Naive thymus-derived CD8-positive, alpha-beta T cell (primary cell): ENCODE results near the gene DLG2. TPM values are rescaled to one million over a fixed set of nuclear protein-coding genes. Genes with fewer than 3 reads are reported as not detected.
"Not testable (repeated sequence)": the region's sequence is repeated elsewhere in the genome, so short reads cannot be mapped to it uniquely, and the experiment has no call there.

Experiments used
- ATAC-seq, 2 donors: fragments of 150-1000 bp; cut with Tn5 transposase in 1 of 2; sonication (Bioruptor Pico), chemical (Tn5 transposase) in 1 of 2; 1 replicate in 1 of 2; 2 replicates in 1 of 2; pipeline ENCODE4 v1.10.0; 2021; ENCODE audit warnings: mild to moderate bottlenecking in 2 of 2, moderate library complexity in 2 of 2
- POLR2A ChIA-PET: fragments of 350-600 bp; sonication (Branson Sonifier 250); formaldehyde crosslinking; loops from one replicate; lab custom pipeline; 2021; ENCODE audit warnings: antibody characterized with exemption; lab: Charles Lee
- DNase-seq, 10 donors: peaks; one replicate each; pipeline versions ENCODE4 v3.0.0 to v3.0.0-alpha.2; 2020 to 2022
- H3K27ac Mint-ChIP-seq, 10 donors: one replicate each; pipeline ENCODE4 v1.8.0; 2020 to 2022; ENCODE audit warnings: mild to moderate bottlenecking in 10 of 10, mixed read lengths in 10 of 10, moderate library complexity in 4 of 10, inconsistent platforms in 1 of 10
- H3K27me3 Mint-ChIP-seq, 5 donors: one replicate each; pipeline ENCODE4 v1.8.0; 2021 to 2022; ENCODE audit warnings: mixed read lengths in 5 of 5
- H3K36me3 Mint-ChIP-seq, 3 donors: one replicate each; pipeline ENCODE4 v1.8.0; 2020 to 2022; ENCODE audit warnings: mixed read lengths in 3 of 3, mild to moderate bottlenecking in 2 of 3, inconsistent platforms in 1 of 3
- H3K4me1 Mint-ChIP-seq, 4 donors: one replicate each; pipeline ENCODE4 v1.8.0; 2021 to 2022; ENCODE audit warnings: mixed read lengths in 4 of 4
- H3K4me3 Mint-ChIP-seq, 10 donors: one replicate each; pipeline ENCODE4 v1.8.0; 2020 to 2022; ENCODE audit warnings: mild to moderate bottlenecking in 10 of 10, mixed read lengths in 10 of 10, moderate library complexity in 6 of 10, inconsistent platforms in 1 of 10
- H3K9me3 Mint-ChIP-seq, 9 donors: one replicate each; pipeline ENCODE4 v1.8.0; 2020 to 2022; ENCODE audit warnings: mixed read lengths in 9 of 9, mild to moderate bottlenecking in 3 of 9, inconsistent platforms in 1 of 9, moderate library complexity in 1 of 9
- polyA plus RNA-seq, 3 donors: library from polyadenylated mRNA; unstranded; fragments of 300-500 nt; fragmentation: Illumina TruSeq; gene quantifications; one replicate each; pipeline ENCODE4 v1.2.3, GENCODE V29; 2021
- total RNA-seq, 8 experiments: library from RNA in 2 of 8; stranded (reverse) in 2 of 8; gene quantifications; one replicate each; pipeline ENCODE4 v1.2.3 and lab custom pipeline; 2021 to 2026

Gene DLG2
- total and polyA plus RNA-seq, 5 experiments from 2014 or later, result 0.86 to 6.2 (median 2.5) TPM

DNA sequence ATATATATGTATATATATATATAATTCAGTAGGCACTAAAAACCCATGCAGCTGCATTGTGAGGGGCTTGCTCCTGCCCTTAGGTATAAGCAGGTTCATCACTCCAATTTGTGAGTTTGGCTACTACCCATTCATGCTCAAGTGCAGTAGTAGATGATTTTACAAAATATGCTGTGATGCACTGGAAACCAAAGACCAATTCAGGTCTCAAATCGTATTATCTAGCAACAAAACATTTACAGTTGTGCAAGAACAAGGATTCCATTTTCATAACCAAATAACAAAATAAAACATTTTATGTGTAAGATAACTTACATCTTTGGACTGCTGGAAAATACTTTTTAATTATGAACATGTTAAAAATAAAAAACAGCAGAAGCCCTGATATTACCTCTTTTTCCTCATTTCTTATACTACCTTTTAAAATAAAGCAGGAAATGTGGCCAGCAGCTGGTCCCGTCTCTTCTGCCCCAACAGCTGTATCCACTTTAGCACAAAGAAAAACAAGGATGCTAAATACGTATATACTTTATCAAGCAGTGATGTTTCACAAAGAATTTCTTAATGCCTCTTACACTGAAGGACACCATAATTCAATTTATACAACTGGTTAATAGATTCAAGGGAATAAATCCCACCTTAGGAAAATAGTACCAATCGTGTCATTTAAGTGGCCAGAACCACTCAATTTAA lies 35.0 kb upstream of the DLG2 start:
- ATAC-seq (no peak), DNase-seq (no peak)
- H3K27ac Mint-ChIP-seq, result peak overlapping the region in 8 of 10 donors; percentile 49 to 79 (median 68)
- peaks cover 20 to 69% (median 53%) of the 10 kb centered on the region in 4 donors for H3K4me1 Mint-ChIP-seq
- peak overlapping the region; percentile 55 to 100 (median 72) for H3K4me3 Mint-ChIP-seq
- peaks cover 0 to 55% (median 6%) of the 10 kb centered on the region in 3 donors for H3K36me3 Mint-ChIP-seq
- no peaks in the 10 kb centered on the region for H3K27me3 Mint-ChIP-seq
- POLR2A ChIA-PET, result interaction anchor here (1.5 kb wide), 1 partner anchor 14 kb away, joined by 3 read pairs; the partner anchor contains the start of gene TMEM126A
- H3K9me3 Mint-ChIP-seq, result no peaks in the 10 kb centered on the region

DNA sequence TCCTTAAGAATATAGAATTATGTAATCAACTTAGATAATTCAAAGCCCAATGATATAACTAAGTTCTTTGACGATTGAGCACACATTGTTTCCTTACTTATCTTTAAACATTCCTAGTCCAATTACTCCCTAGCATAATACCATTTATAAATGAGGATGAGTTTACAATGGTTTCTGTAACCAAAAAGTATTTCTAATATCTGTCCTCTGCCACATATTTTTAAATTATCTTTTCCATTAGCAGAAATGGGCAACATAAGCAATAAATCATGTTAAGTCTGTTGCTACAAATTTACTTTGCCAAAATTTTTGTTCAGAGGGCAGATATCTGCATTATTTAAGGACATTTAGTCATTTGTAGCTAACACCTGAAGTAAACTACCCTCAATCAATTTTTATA lies 31.0 kb upstream of the DLG2 start:
- no peak overlapping the region for H3K4me3 Mint-ChIP-seq
- peaks cover 0 to 77% (median 8%) of the 10 kb centered on the region in 3 donors for H3K36me3 Mint-ChIP-seq
- POLR2A ChIA-PET, result interaction anchor here (1.6 kb wide), 1 partner anchor 10 kb away, joined by 8 read pairs; the partner anchor contains the start of gene TMEM126A
- ATAC-seq (no peak), DNase-seq (no peak)
- peak overlapping the region in 2 of 10 donors; percentile 37 to 72 for H3K27ac Mint-ChIP-seq
- H3K4me1 Mint-ChIP-seq, result peaks cover 13 to 57% (median 47%) of the 10 kb centered on the region in 4 donors
- no peaks in the 10 kb centered on the region for H3K9me3 Mint-ChIP-seq
- no peaks in the 10 kb centered on the region for H3K27me3 Mint-ChIP-seq

DNA sequence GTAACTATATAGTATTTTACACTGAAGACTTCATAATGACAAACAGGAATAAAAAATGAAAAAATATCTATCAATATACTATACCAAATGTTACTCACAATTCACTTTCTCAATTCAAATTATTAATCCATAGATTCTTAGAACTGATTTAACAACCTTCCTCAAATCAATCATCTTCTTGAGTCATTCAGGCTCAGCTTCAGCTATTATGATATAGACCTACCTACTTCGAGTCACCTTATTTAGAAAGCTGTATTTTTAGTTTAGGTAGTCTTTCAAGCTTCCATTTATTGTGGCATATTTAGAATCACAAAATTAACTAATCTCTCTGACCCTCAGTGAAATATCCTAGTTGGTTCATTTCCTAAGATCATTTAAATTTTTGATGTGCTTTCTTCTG lies 29.6 kb upstream of the DLG2 start:
- peaks cover 14 to 54% (median 47%) of the 10 kb centered on the region in 4 donors for H3K4me1 Mint-ChIP-seq
- no peaks in the 10 kb centered on the region for H3K27me3 Mint-ChIP-seq
- ATAC-seq (no peak), DNase-seq (no peak)
- peaks cover 0 to 79% (median 8%) of the 10 kb centered on the region in 3 donors for H3K36me3 Mint-ChIP-seq
- peak overlapping the region in 3 of 10 donors; percentile 12 to 74 (median 62) for H3K27ac Mint-ChIP-seq
- H3K9me3 Mint-ChIP-seq, result no peaks in the 10 kb centered on the region
- POLR2A ChIA-PET, result no interaction called here
- no peak overlapping the region for H3K4me3 Mint-ChIP-seq

DNA sequence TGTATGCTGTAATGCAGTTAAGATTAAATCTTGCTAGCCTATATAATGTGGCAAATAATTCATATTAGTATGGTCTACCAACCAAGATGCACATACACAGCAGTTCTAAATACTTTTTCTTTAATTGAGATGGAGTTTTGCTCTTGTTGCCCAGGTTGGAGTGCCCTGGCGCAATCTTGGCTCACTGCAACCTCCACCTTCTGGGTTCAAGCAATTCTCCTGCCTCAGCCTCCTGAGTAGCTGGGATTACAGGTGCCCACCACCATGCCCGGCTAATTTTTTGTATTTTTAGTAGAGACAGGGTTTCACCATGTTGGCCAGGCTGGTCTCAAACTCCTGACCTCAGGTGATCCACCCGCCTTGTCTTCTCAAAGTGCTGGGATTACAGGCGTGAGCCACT lies 27.2 kb upstream of the DLG2 start:
- H3K36me3 Mint-ChIP-seq, result peaks cover 0 to 69% (median 3%) of the 10 kb centered on the region in 3 donors
- POLR2A ChIA-PET, result interaction anchor here (2.1 kb wide), 1 partner anchor 10 kb away, joined by 9 read pairs; no protein-coding TSS in a partner anchor
- peaks cover 13 to 41% (median 38%) of the 10 kb centered on the region in 4 donors for H3K4me1 Mint-ChIP-seq
- not testable (repeated sequence) for ATAC-seq, H3K27ac Mint-ChIP-seq, H3K4me3 Mint-ChIP-seq, H3K27me3 Mint-ChIP-seq, DNase-seq, H3K9me3 Mint-ChIP-seq

DNA sequence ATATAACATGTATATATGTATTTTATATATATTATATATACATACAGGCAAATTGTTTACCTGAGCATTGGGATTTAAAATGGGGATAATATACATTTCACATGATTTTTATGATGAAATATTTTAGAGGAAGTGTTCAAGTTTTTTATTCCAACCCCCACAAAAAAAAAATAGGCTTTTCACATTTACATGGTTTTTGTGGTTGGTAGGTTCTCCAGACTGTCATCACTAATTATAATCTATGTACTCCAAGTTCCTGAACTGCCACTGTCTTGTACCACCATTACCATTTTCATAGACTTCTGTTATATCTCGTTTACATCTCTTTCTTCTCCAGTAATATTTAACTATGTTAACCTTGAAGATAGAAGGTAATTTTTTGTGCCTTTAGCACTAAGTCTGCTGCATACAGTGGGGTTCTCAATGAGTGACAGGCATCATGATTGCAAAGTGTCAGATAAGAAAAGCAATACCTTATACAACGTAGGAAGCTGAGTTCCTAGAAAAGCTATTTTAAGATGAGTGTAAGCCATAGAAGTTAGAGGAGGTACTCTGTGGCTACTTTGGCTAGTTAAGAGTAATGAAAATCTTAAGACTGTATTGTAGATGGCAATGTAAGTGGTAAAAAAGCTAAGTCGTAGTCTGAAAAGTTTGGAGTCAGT lies 25.8 kb upstream of the DLG2 start:
- ATAC-seq (no peak), DNase-seq (no peak)
- H3K4me1 Mint-ChIP-seq, result peaks cover 13 to 52% (median 40%) of the 10 kb centered on the region in 4 donors
- H3K9me3 Mint-ChIP-seq, result no peaks in the 10 kb centered on the region
- H3K27ac Mint-ChIP-seq, result peak overlapping the region in 5 of 10 donors; percentile 1 to 66 (median 28)
- POLR2A ChIA-PET, result interaction anchor here (2.1 kb wide), 1 partner anchor 11 kb away, joined by 9 read pairs; no protein-coding TSS in a partner anchor
- no peak overlapping the region for H3K4me3 Mint-ChIP-seq
- H3K36me3 Mint-ChIP-seq, result peaks cover 0 to 55% (median 3%) of the 10 kb centered on the region in 3 donors
- H3K27me3 Mint-ChIP-seq, result no peaks in the 10 kb centered on the region

DNA sequence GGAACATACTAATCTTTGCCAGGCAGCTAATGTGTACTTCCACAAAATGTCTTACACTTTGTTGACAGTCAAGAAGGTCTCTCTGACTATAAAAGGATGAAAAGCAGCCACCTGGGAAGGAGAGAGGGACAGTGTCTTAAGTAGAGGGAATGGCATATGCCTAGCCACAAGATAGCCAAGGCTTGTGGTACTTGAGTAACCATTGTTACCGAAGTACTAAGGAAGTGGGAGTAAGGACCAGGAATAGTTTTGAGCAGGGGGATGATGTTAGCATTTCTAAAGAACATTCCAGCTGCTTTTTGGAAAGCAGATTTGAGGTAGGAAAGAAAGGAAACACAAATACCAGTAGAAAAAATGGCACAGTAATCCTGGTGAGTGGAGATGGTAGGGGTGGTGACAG lies 24.0 kb upstream of the DLG2 start:
- Mint-ChIP-seq H3K4me3 (no peak overlapping the region), H3K27me3 (no peaks in the 10 kb centered on the region), H3K9me3 (no peaks in the 10 kb centered on the region), H3K27ac (peak overlapping the region in 4 of 10 donors; percentile 10 to 75 (median 56)), H3K4me1 (peaks cover 15 to 52% (median 44%) of the 10 kb centered on the region in 4 donors), H3K36me3 (peaks cover 0 to 37% (median 0%) of the 10 kb centered on the region in 3 donors)
- DNase-seq, result no peak
- POLR2A ChIA-PET, result interaction anchor here (0.7 to 6.2 kb wide), 2 partner anchors 13 to 140 kb away, joined by 6 to 98 read pairs; partner anchors contain the start of gene CREBZF
- no peak for ATAC-seq

DNA sequence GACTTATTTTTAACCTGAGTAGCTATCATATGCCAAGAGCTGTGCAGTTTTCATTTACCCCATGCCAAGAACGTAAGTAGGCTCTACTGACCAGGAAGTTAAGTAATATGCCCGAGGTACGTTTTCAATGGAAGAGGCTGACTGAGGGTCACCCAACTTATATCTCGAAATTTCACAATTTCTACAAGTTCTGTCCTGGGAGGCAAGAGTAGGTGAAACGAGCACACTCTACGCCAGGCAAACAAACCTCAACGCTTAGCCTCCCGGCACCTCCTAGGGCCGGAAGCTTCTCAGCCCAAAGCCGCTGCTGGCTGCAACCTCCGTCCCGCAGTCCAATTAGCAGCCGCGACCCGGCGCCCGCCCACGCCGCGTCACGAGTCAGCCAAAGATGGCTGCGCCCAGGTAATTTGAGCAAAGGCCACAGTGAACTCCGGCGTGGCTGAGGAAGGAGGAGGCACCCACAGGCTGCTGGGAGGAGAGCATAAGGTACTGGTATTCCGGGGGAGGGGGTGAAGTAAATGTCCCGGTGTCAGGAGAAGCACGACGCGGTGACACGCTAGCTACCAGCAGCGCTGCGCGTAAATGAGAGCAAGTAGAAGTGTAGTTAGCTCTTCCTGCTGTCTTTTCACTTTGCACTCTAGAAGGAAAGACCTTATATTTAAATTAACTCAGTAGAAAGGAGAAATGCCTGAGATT lies 20.6 kb upstream of the DLG2 start, which contains the start of gene TMEM126A:
TMEM126A (plus strand) TSS at position 364 of the 696 bp plus-strand sequence. CDS start 2,289 bp downstream, outside the sequence.
- peak; percentile 98 for ATAC-seq
- Mint-ChIP-seq H3K27me3 (peaks cover 3 to 27% (median 13%) of the 10 kb centered on the region in 5 donors), H3K36me3 (peaks cover 0 to 18% (median 0%) of the 10 kb centered on the region in 3 donors), H3K4me1 (peaks cover 15 to 39% (median 38%) of the 10 kb centered on the region in 4 donors), H3K9me3 (no peaks in the 10 kb centered on the region), H3K27ac (peak within 1 kb of the TSS; percentile 96 to 99 (median 98)), H3K4me3 (peak within 1 kb of the TSS; percentile 90 to 100 (median 98))
- POLR2A ChIA-PET, result interaction anchor here (0.6 to 6.2 kb wide), 13 partner anchors 10 to 597 kb away, joined by 3 to 98 read pairs (median 5); partner anchors contain the start of genes CCDC83, CREBZF, DLG2 and EED
- peak; percentile 81 to 93 (median 88) for DNase-seq

DNA sequence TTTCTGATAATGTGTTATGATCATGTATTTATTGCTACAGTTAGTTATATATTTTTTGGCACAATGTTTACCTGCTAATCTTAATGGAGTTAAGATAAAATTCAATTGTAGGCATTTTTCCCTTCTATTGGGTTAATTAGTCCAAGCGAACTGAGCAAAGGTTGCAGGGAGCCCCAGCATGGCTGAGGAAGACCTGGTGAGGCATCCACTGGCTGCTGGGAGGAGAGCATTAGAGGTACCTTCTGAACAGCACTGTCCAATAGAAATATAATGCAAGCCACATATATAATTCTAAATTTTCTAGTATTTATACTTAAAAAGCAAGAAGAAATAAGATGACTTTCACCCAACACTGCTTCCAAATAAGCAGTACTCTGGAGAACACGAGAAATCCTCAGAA lies 19.9 kb upstream of the DLG2 start:
- Mint-ChIP-seq H3K4me1 (peaks cover 12 to 35% (median 34%) of the 10 kb centered on the region in 4 donors), H3K9me3 (no peaks in the 10 kb centered on the region), H3K27me3 (peaks cover 3 to 28% (median 13%) of the 10 kb centered on the region in 5 donors), H3K4me3 (peak overlapping the region; percentile 90 to 100 (median 98)), H3K27ac (peak overlapping the region; percentile 96 to 99 (median 98)), H3K36me3 (peaks cover 0 to 15% (median 0%) of the 10 kb centered on the region in 3 donors)
- ATAC-seq (no peak), DNase-seq (no peak)
- POLR2A ChIA-PET, result interaction anchor here (1.0 to 6.2 kb wide), 9 partner anchors 10 to 598 kb away, joined by 3 to 98 read pairs (median 5); partner anchors contain the start of genes CCDC83, CREBZF, DLG2 and EED

DNA sequence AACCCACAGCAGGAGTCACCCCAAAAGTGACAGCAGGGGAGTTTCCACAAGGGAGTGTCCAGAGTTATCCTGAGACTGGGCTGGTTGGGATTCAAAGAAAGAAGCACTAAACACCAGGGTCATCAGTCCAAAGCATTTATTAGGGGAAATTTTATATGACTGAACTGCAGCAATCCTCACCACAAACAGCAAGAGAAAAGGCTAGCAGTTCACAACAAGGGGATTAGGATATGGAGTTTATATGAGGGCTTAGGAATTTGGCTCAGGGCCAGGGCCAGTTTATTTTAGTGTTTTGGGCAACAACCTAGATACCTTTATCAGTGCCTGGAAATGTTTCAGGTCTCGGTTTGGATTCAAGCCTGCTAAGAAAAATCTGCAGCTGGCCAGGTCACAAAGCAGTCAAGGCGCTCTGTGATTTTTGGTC lies 16.1 kb upstream of the DLG2 start:
- Mint-ChIP-seq H3K4me3 (no peak overlapping the region), H3K36me3 (peaks cover 0 to 5% (median 0%) of the 10 kb centered on the region in 3 donors), H3K27ac (peak overlapping the region in 1 of 10 donors; percentile 40), H3K27me3 (peaks cover 3 to 29% (median 13%) of the 10 kb centered on the region in 5 donors), H3K9me3 (no peaks in the 10 kb centered on the region), H3K4me1 (peaks cover 5 to 13% (median 10%) of the 10 kb centered on the region in 4 donors)
- no peak for ATAC-seq
- POLR2A ChIA-PET, result no interaction called here
- no peak for DNase-seq

DNA sequence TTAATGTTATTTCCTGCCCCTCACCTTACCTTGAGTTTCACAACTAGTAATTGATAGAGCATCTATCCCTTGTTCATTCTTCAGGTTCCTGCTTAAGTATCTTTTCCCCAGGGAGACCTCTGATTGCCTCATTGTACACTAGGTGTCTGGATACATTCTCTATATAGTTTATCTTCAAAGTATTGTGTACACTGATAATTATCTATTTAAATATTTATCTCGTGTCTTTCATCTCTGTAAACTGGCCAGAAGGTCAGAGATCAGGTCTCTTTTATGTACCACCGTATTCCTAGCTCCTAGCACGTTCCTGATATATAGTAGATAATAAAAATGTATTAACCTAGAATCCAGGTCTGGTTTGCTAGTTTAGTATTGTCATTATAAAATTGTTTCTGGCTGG lies 7.6 kb upstream of the DLG2 start:
- Mint-ChIP-seq H3K9me3 (no peaks in the 10 kb centered on the region), H3K27me3 (no peaks in the 10 kb centered on the region), H3K4me3 (no peak overlapping the region), H3K36me3 (peaks cover 0 to 60% (median 8%) of the 10 kb centered on the region in 3 donors), H3K27ac (no peak overlapping the region), H3K4me1 (peaks cover under 1 to 14% (median 8%) of the 10 kb centered on the region in 4 donors)
- DNase-seq (no peak), ATAC-seq (no peak)
- POLR2A ChIA-PET, result no interaction called here

DNA sequence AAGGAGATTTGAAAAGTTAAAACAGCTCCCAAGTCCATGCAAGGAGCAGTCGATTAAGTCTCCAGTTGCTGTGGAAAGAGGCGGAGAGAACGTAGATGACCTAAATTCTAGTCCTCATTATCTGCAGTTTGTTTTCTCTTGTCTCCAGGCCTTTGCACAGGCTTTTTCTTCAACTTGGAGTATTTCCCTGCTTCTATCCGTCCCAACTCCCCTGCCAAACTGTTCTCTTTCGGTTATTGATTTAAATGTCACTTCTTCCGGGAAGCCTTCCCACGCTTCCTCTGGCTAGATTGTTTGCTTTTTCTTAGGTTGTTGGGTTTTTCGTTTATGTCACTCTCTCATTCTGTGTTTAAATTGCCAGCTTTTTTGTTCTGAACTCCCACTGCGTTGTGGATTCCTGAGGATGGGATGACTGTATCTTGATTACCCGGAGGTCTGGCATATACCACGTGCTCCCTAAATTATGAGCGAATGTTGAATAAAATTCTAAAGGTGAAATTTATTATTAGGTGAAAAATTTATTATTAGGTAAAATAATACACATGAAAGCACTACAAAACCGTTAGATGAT lies 1.7 kb upstream of the DLG2 start:
- peaks cover 26 to 50% (median 47%) of the 10 kb centered on the region in 4 donors for H3K4me1 Mint-ChIP-seq
- peaks cover 0 to 23% (median 6%) of the 10 kb centered on the region in 3 donors for H3K36me3 Mint-ChIP-seq
- H3K9me3 Mint-ChIP-seq, result no peaks in the 10 kb centered on the region
- H3K27ac Mint-ChIP-seq, result peak overlapping the region; percentile 91 to 99 (median 96)
- ATAC-seq (peak; percentile 8 to 13), DNase-seq (no peak)
- POLR2A ChIA-PET, result interaction anchor here (0.7 to 5.2 kb wide), 10 partner anchors 8 to 618 kb away, joined by 3 to 43 read pairs (median 8); partner anchors contain the start of genes CCDC83, CREBZF, EED and PICALM
- peaks cover 0 to 1% (median 0%) of the 10 kb centered on the region in 5 donors for H3K27me3 Mint-ChIP-seq
- H3K4me3 Mint-ChIP-seq, result peak overlapping the region; percentile 89 to 100 (median 96)
